Sciatic nerve (tissue), 2 donors: ENCODE data around the gene OSER1. TPM values are rescaled to one million over a fixed set of nuclear protein-coding genes. Genes with fewer than 3 reads are reported as not detected.

Source experiments
- ATAC-seq: fragments of 200-7000 bp; cut with Tn5 transposase; one replicate; pipeline ENCODE4 v1.9.1; 2020; ENCODE audit warnings: mild to moderate bottlenecking, moderate library complexity
- DNase-seq: peaks from one replicate; pipeline ENCODE4 v3.0.0-alpha.2; 2020; ENCODE audit warnings: low spot score
- intact Hi-C: fragments of 100-400 bp; cut with DNase I; formaldehyde crosslinking; loops from one replicate; pipeline ENCODE4 v1.14.2; 2022
- total RNA-seq: library from RNA; stranded (reverse); fragmentation: NEBNext Ultra II Directional; extraction: Animal tissue kit (Norgen Biotek cat#: 25700); gene quantifications from one replicate; pipeline ENCODE4 v1.2.1, GENCODE V29; 2021
- donor health status: DM: no; HTN: no; CAD: no.
- donor health status: DM: no; HTN: no; CAD: no.

The OSER1 gene
- total RNA-seq, 1 donor from 2014 or later: 34.1 TPM

DNA sequence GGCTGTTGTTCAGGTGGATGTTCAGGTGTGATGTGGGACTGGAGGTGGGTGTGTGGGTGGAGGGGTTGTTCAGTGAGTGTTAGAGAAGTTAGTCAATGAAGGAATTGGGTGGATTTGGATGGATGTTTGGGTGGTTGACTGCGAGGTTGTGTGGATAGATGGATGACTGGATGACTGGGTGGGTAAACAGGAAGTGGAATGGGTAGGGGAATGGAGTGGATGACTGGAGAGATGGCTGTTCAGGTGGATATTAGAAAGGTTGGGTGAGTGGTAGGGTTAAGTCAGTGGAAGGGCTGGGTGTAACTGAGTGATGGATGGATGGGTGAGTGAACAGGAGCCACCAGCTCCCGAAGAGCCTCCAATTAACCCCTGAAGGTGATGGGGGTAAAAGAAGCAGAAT is 51.4 kb downstream of the OSER1 start:
- ATAC-seq (no peak), DNase-seq (no peak)
- intact Hi-C loops: no loop called here

DNA sequence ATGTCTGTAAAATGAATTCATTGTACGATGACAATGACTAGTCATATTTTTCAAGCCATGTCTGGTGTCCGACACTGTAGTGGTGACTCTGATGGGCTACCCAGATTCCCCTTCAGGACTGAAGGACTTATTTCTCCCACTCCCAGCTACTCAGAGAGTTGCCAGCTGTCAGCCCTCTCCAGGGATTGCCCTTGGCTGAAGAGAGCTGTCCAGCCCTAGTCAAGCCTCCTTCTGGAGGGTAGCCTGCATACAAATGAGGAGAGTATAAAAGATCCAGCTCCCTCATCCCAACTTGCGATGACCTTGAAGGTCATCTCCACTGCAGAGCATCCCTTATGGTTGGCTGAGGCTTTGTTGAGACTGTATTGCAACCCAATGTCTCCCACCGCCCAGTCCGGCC is 53.5 kb downstream of the OSER1 start:
- intact Hi-C loops: no loop called here
- no peak for DNase-seq

DNA sequence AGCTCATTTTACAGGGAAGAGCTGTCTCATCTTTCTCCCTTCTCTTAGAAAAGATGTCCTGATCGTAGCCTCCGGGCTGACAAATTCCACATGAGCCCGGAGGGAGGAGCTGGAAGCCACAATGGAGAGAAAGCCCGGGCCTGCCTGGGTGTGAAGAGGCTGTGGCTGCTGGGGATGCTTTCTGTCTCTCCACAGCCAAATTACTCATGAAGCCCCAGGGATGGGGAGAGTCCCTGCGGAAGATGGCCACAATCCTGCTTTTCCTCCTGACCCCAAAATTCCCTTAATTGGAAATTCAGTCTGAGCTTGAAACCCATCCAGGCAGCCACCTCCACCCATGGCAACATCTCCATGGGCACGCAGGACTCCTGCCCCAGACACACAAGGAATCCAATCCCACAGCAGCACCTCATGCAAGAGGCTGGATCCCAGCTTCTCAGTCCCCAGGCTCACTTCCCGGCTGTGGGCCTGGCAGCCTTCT is 56.0 kb downstream of the OSER1 start:
- DNase-seq (no peak), ATAC-seq (no peak)
- intact Hi-C loops: no loop called here

More for the DNA sequence above, 53.5 kb downstream of the OSER1 start:
- no peak for ATAC-seq

DNA sequence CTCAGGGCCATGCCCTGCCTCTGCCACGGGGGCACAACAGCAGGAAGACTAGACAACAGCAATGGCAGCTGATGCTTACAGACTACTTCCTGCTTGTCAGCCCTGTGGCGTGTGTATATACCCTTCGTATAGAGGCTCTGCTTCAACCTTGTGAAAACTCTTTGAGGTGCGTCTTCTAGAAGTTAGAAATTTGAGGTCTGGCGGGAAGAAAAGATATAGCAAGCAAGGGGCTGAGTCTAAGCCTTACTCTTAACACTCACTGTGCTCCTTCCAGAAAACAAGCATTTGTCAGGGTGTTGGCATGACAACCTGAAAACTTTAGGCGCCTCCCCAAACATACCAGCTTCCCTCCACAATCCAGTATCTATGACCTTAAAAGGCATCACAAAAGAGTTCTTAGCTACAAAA is 56.9 kb downstream of the OSER1 start:
- intact Hi-C loops: no loop called here
- DNase-seq: no peak
- no peak for ATAC-seq

DNA sequence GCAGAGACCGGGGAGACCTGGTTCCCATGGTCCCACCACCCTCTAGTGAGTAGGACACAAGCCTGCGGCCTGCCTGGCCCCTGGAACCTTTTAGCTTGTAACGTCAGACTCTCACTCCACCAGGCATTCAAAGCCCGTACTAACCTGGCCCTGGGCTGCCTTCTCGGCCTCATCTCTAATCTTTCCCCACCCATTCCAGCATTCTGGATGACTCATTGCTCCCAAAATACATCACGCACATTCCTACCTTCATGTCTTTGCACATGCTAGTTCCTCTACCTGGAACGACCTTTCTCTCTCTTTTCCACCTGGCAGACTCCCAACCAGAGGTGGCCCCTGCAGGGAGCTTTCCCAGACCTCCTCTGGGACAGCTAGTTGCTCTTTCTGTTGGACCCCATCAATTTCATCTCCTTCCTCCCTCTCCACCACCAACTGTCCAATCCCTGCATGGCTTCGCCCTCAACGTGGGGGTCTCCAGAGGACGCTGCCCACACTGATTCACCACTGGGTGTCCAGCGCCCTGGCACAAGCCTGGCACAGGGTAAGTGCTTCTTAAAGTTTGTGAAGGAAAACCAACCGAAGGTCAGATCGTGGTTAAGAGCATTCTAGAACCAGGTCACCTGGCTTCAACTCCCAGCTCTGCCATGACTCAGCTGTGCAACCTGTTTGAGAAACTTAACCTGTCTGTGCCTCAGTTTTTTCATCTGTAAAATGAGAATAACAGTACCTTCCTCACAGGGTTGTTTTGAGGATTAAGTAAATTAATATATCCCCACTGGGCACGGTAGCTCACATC is 58.8 kb downstream of the OSER1 start:
- intact Hi-C loops: no loop called here
- DNase-seq (no peak), ATAC-seq (no peak)

DNA sequence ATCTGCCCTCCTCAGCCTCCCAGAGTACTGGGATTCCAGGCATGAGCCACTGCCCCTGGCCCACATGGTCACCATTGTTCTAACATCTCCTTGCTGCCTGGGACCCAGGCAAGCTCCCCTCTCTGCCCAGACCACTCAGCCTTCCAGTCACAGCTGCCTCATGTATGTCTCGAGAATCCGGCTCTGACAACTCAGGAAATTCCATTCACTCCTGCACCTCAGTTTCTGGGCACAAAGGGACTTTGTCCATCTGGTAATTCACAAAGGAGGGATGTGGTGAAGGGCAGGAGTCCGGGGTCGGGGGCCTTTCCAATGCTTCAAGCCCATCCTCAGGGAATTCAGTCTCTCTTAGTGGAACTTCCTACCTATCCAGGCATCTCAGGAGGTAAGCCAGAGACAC is 64.3 kb downstream of the OSER1 start:
- no peak for ATAC-seq
- no peak for DNase-seq
- intact Hi-C loops: no loop called here

Other genes starting within 250 kb of the OSER1 start
- 1.5 TPM for gene JPH2, start 23.6 kb downstream of the OSER1 start, total RNA-seq
- not detected for gene GDAP1L1, start 36.5 kb upstream of the OSER1 start, total RNA-seq
- gene FITM2, start 100.4 kb upstream of the OSER1 start, total RNA-seq: 7.5 TPM
- gene R3HDML, start 126.3 kb upstream of the OSER1 start, total RNA-seq: not detected
- not detected for gene HNF4A, start 144.9 kb upstream of the OSER1 start, total RNA-seq